Measurements from ENCODE around the gene ILRUN. TPM values are rescaled to one million over a fixed set of nuclear protein-coding genes. Genes with fewer than 3 reads are reported as not detected.
A peak's percentile ranks its signal among the peaks of the same experiment; 100 is the strongest.

ILRUN gene
- total and polyA plus RNA-seq, 9 of the 15 experiments (the other 6 are each of a cell fraction or from before 2014, with no cell fraction given): 24.9 to 78.9 (median 53.4) TPM

DNA sequence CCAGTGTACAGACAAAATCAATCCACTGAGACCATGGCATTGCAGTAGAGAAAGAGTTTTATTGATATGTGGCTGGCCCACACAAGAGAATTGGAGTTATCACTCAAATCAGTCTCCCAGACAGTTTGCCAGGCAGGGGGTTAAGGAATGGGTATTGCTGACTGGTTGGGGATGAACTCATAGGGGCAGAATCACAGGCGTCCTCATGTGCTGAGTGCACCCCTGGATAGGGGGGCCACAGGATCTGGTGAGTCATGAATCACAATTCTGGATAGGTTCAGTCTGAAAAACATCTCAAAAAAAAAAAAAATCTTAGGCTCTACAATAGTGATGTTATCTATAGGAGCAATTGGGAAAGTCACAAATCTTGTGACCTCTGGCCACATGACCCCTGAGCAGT is 29.5 kb upstream of the ILRUN start (continued):
- TF ChIP-seq CLOCK (CRISPR knock-in tag; IDR thresholded peaks at IDR 0.05; ENCODE audit: borderline replicate concordance): no peak
- TF ChIP-seq SMARCC2 (IDR thresholded peaks at IDR 0.05; ENCODE audit: low read depth): no peak
- TF ChIP-seq CBX3 (IDR thresholded peaks at IDR 0.05; ENCODE audit: borderline replicate concordance in 1 of 2, low read length in 2 of 2): peak in 1 of 2 experiments; percentile 90; a peak in 2 of 3 replicates
- TF ChIP-seq CXXC5 (CRISPR knock-in tag; IDR thresholded peaks at IDR 0.05): no peak
- no peak for TF ChIP-seq HMBOX1 (IDR thresholded peaks at IDR 0.05)
- TF ChIP-seq KLF13 (tag; IDR thresholded peaks at IDR 0.05; ENCODE audit: borderline replicate concordance, low read depth): no peak
- no peak for TF ChIP-seq GTF2A2 (tag; IDR thresholded peaks at IDR 0.05)
- TF ChIP-seq ELF4 (CRISPR knock-in tag; IDR thresholded peaks at IDR 0.05): no peak
- no peak for TF ChIP-seq ERF (CRISPR knock-in tag; IDR thresholded peaks at IDR 0.05)
- TF ChIP-seq NFE2L1 (tag; IDR thresholded peaks at IDR 0.05; ENCODE audit: borderline replicate concordance, low read depth): no peak
- TF ChIP-seq GTF2E2 (tag; IDR thresholded peaks at IDR 0.05): no peak
- no peak for TF ChIP-seq ZNF707 (CRISPR knock-in tag; conservative IDR thresholded peaks at IDR 0.05)
- no peak for TF ChIP-seq POLR2AphosphoS2 (IDR thresholded peaks at IDR 0.05; ENCODE audit: low read length)
- TF ChIP-seq ZNF655 (CRISPR knock-in tag; IDR thresholded peaks at IDR 0.05): no peak

Measured in K562 (cell line).